Measurements from ENCODE around the gene AGPAT2.
"Not testable (repeated sequence)": the region's sequence is repeated elsewhere in the genome, so short reads cannot be mapped to it uniquely, and the experiment has no call there.

Gene AGPAT2

GRCh38 chr9:136720898-136721338 lies 33.7 kb upstream of the AGPAT2 start:
- DNase-seq (ENCODE audit: low read depth in 1 of 2, low spot score in 1 of 2), result no peak

- DNase-seq (ENCODE audit: low read depth in 1 of 2, low spot score in 1 of 2), result no peak
Measured at GRCh38 chr9:136720251-136720897, 33.1 kb upstream of the AGPAT2 start.

GRCh38 chr9:136719195-136719880 lies 32.1 kb upstream of the AGPAT2 start:
- no peak for DNase-seq (ENCODE audit: low read depth in 1 of 2, low spot score in 1 of 2)

- DNase-seq (ENCODE audit: low read depth in 1 of 2, low spot score in 1 of 2), result no peak
Measured at GRCh38 chr9:136718345-136719194, 31.3 kb upstream of the AGPAT2 start.

GRCh38 chr9:136717399-136717798 lies 30.1 kb upstream of the AGPAT2 start:
- no peak for DNase-seq (ENCODE audit: low read depth in 1 of 2, low spot score in 1 of 2)

GRCh38 chr9:136714893-136715274 lies 27.6 kb upstream of the AGPAT2 start:
- DNase-seq (ENCODE audit: low read depth in 1 of 2, low spot score in 1 of 2), result no peak

GRCh38 chr9:136714096-136714892 lies 27.0 kb upstream of the AGPAT2 start:
- DNase-seq (ENCODE audit: low read depth in 1 of 2, low spot score in 1 of 2), result no peak

- no peak for DNase-seq (ENCODE audit: low read depth in 1 of 2, low spot score in 1 of 2)
Measured at GRCh38 chr9:136713550-136713949, 26.3 kb upstream of the AGPAT2 start.

- DNase-seq (ENCODE audit: low read depth in 1 of 2, low spot score in 1 of 2), result no peak
Measured at GRCh38 chr9:136712690-136713544, 25.7 kb upstream of the AGPAT2 start.

GRCh38 chr9:136711751-136712689 lies 24.8 kb upstream of the AGPAT2 start, which contains the start of gene DIPK1B:
Gene DIPK1B, plus strand, starts transcription at chr9:136712572. Its CDS starts 94 bp downstream, at chr9:136712666.
- DNase-seq (ENCODE audit: low read depth in 1 of 2, low spot score in 1 of 2), result no peak

GRCh38 chr9:136711219-136711648 lies 24.0 kb upstream of the AGPAT2 start:
- not testable (repeated sequence) for DNase-seq (ENCODE audit: low read depth in 1 of 2, low spot score in 1 of 2)

- DNase-seq (ENCODE audit: low read depth in 1 of 2, low spot score in 1 of 2), result no peak
Measured at GRCh38 chr9:136710543-136710942, 23.3 kb upstream of the AGPAT2 start.

GRCh38 chr9:136709454-136710109 lies 22.3 kb upstream of the AGPAT2 start:
- DNase-seq (ENCODE audit: low read depth in 1 of 2, low spot score in 1 of 2), result no peak

- no peak for DNase-seq (ENCODE audit: low read depth in 1 of 2, low spot score in 1 of 2)
Measured at GRCh38 chr9:136707849-136708517, 20.7 kb upstream of the AGPAT2 start.

- no peak for DNase-seq (ENCODE audit: low read depth in 1 of 2, low spot score in 1 of 2)
Measured at GRCh38 chr9:136707011-136707410, 19.8 kb upstream of the AGPAT2 start.

GRCh38 chr9:136705564-136705963 lies 18.3 kb upstream of the AGPAT2 start:
- no peak for DNase-seq (ENCODE audit: low read depth in 1 of 2, low spot score in 1 of 2)

GRCh38 chr9:136704741-136705140 lies 17.5 kb upstream of the AGPAT2 start:
- not testable (repeated sequence) for DNase-seq (ENCODE audit: low read depth in 1 of 2, low spot score in 1 of 2)
